Fibroblast of pulmonary artery (primary cell): ENCODE data around the gene SOHLH2.
A peak's percentile ranks its signal among the peaks of the same experiment; 100 is the strongest.

Experiments
- DNase-seq: peaks from one replicate; pipeline ENCODE4 v3.0.0-alpha.2; 2010; ENCODE audit warnings: low read depth
- H3K4me3 ChIP-seq: replicated peaks from 2 replicates; pipeline ENCODE4 v1.5.1; 2011; ENCODE audit warnings: low read depth, mild to moderate bottlenecking, control low read depth, low read length, moderate library complexity
- CTCF ChIP-seq: IDR thresholded peaks from 2 replicates; pipeline ENCODE4 v1.5.1; 2011; ENCODE audit warnings: mild to moderate bottlenecking, control low read depth, low read length, inconsistent platforms; ENCODE audit errors: missing control alignments

Gene SOHLH2

GRCh38 chr13:36130193-36130551 lies 84.2 kb downstream of the SOHLH2 start:
- no peak for DNase-seq
- no peak for TF ChIP-seq CTCF
- peak overlapping the region; percentile 54 for H3K4me3 ChIP-seq

GRCh38 chr13:36129539-36129938 lies 84.8 kb downstream of the SOHLH2 start:
- TF ChIP-seq CTCF, result no peak
- H3K4me3 ChIP-seq, result no peak overlapping the region
- DNase-seq, result no peak

- TF ChIP-seq CTCF, result no peak
- DNase-seq, result no peak
- no peak overlapping the region for H3K4me3 ChIP-seq
Observed at GRCh38 chr13:36126491-36126890, 87.9 kb downstream of the SOHLH2 start.

- no peak for DNase-seq
- no peak for TF ChIP-seq CTCF
- no peak overlapping the region for H3K4me3 ChIP-seq
Observed at GRCh38 chr13:36125841-36126240, 88.5 kb downstream of the SOHLH2 start.

GRCh38 chr13:36124236-36124822 lies 90.0 kb downstream of the SOHLH2 start:
- DNase-seq, result peak; percentile 86
- no peak overlapping the region for H3K4me3 ChIP-seq
- TF ChIP-seq CTCF, result no peak
